Skeletal muscle tissue (tissue), 4 donors: ENCODE results near the gene SRXN1. TPM values are rescaled to one million over a fixed set of nuclear protein-coding genes. Genes with fewer than 3 reads are reported as not detected.
"Not testable (repeated sequence)": the region's sequence is repeated elsewhere in the genome, so short reads cannot be mapped to it uniquely, and the experiment has no call there.

Experiments used
- H3K27ac ChIP-seq: one replicate; pipeline ENCODE4 v1.7.0; 2013; ENCODE audit warnings: mild to moderate bottlenecking, low read depth, low read length, inconsistent platforms
- H3K27me3 ChIP-seq, 3 donors: one replicate each; pipeline ENCODE4 v1.7.0; 2013; ENCODE audit warnings: low read length in 3 of 3; ENCODE audit not compliant: control insufficient read depth in 3 of 3, insufficient read depth in 3 of 3
- H3K36me3 ChIP-seq, 3 donors: one replicate each; pipeline ENCODE4 v1.7.0; 2013; ENCODE audit warnings: low read length in 3 of 3; ENCODE audit not compliant: control insufficient read depth in 3 of 3, insufficient read depth in 3 of 3
- H3K4me1 ChIP-seq, 3 donors: one replicate each; pipeline ENCODE4 v1.7.0; 2013; ENCODE audit warnings: low read length in 3 of 3, mild to moderate bottlenecking in 3 of 3; ENCODE audit not compliant: control insufficient read depth in 3 of 3, insufficient read depth in 3 of 3
- H3K4me3 ChIP-seq, 3 donors: one replicate each; pipeline ENCODE4 v1.7.0; 2013; ENCODE audit warnings: low read length in 3 of 3
- H3K9ac ChIP-seq, 3 donors: one replicate each; pipeline ENCODE4 v1.7.0; 2013; ENCODE audit warnings: low read length in 3 of 3, mild to moderate bottlenecking in 3 of 3, moderate library complexity in 2 of 3, low read depth in 1 of 3
- H3K9me3 ChIP-seq, 3 donors: one replicate each; pipeline ENCODE4 v1.7.0; 2013; ENCODE audit warnings: low read length in 3 of 3; ENCODE audit not compliant: control insufficient read depth in 3 of 3
- total RNA-seq: library from RNA; depleted of rRNA; stranded (reverse); fragments of >200 nt; gene quantifications from one replicate; pipeline ENCODE4 v1.2.3, GENCODE V29; 2014
- donor health status: Osteomylitis.

Gene SRXN1
- total RNA-seq, 1 donor from 2014 or later = 11.0 TPM

DNA sequence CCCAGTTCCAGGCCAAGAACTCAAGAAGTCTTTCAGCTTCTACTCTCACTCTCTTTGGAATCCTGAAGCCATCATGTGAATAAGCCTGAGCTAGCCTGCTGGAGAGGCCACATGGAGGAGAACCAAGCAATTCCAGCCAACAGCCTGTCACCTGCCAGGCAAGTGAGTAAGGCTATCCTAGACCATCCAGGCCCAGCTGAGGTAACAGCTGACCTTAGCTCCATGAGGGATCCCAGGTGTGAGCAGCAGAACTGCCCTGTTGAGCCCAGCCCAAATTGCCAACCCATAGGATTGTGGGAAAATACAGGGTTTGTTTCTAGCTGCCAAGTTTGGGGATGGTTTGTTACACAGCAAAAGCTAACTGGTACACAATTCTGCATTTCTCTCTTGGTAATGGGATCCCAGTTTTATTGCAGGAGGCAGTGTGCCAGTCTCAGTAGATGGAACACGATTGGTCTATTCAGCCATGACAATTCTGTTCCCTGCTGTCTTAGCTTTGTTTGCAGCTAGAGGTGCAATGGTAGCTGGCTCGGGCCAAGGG, 5.5 kb downstream of the SRXN1 start:
- Histone ChIP-seq H3K9ac (no peak overlapping the region), H3K36me3 (peaks cover 33 to 40% (median 35%) of the 10 kb centered on the region in 3 donors), H3K27me3 (peaks cover 0 to 15% (median 9%) of the 10 kb centered on the region in 3 donors), H3K4me3 (no peak overlapping the region), H3K27ac (no peak overlapping the region), H3K4me1 (peaks cover 16 to 32% (median 27%) of the 10 kb centered on the region in 3 donors), H3K9me3 (peaks cover 0 to 4% (median 0%) of the 10 kb centered on the region in 3 donors)

DNA sequence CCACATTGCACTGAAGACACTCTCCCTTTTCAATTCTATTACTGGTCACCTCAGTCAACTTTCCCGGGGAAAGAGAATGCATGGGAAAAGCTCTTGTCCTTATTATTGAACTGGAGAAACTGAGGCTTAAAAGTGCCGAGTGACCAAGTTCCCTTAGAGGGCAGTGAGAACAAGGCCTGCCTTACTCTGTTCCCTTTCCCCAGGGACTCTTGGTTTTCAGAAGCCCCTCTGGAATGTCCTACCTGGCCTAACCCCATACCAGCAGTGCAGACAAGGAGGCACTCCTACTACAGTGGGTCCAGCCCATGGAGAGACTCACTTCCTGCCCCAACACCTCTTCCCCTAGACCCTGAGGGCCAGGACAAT, 6.1 kb downstream of the SRXN1 start:
- peaks cover 10 to 26% (median 20%) of the 10 kb centered on the region in 3 donors for H3K4me1 ChIP-seq
- H3K9ac ChIP-seq = no peak overlapping the region
- H3K9me3 ChIP-seq = peaks cover 0 to 4% (median 0%) of the 10 kb centered on the region in 3 donors
- H3K27ac ChIP-seq = no peak overlapping the region
- H3K4me3 ChIP-seq = no peak overlapping the region
- peaks cover 33 to 40% (median 35%) of the 10 kb centered on the region in 3 donors for H3K36me3 ChIP-seq
- H3K27me3 ChIP-seq = peaks cover 0 to 15% (median 11%) of the 10 kb centered on the region in 3 donors

GRCh38 chr20:646107-646867, 6.7 kb downstream of the SRXN1 start:
- Histone ChIP-seq H3K9ac (peak overlapping the region in 1 of 3 donors; percentile 33), H3K27me3 (peaks cover 0 to 15% (median 11%) of the 10 kb centered on the region in 3 donors), H3K27ac (no peak overlapping the region), H3K36me3 (peaks cover 33 to 40% (median 35%) of the 10 kb centered on the region in 3 donors), H3K4me3 (no peak overlapping the region), H3K4me1 (peaks cover 8 to 23% (median 17%) of the 10 kb centered on the region in 3 donors), H3K9me3 (peaks cover 0 to 4% (median 0%) of the 10 kb centered on the region in 3 donors)

DNA sequence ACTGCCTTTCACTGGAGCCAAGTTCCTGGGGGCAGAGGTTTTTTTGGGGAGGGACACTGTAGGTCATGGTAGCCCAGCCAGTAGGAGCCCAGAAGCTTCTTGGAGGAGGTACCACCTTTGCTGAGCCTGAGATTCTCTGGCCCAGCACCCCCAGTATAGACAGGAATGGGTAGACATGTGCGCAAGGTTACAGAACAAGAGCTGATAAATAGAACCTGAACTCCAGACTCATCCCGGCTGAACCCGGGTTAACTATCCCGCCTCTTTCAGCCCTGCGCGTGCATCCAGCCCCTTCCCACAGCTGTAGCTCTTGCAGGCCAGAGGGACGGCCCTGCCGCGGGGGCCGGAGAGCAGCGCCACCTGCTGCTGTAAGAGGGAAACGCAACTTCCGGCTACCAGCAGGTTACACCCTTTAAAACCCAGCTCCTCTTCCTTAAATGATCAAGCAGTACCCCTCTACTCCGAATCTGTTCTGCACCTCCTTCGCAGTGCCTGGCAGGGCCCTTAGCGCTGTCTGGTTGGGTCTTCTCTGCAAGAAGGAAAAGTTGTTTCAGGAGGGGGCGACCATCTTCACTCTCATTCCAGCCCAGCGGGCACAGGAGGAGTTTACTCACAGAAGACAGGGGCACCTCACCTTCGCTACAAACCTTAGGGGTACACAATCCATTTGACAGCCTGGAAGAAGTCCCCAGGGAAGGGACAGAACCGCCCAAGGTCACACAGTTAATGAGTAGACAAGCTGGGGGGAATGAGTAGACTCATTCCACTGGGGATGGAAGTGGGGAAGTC, 7.5 kb downstream of the SRXN1 start:
- H3K27ac ChIP-seq = no peak overlapping the region
- peaks cover 0 to 15% (median 11%) of the 10 kb centered on the region in 3 donors for H3K27me3 ChIP-seq
- H3K4me3 ChIP-seq = peak overlapping the region in 1 of 3 donors; percentile 13
- peaks cover 0 to 4% (median 0%) of the 10 kb centered on the region in 3 donors for H3K9me3 ChIP-seq
- H3K4me1 ChIP-seq = peaks cover 5 to 20% (median 11%) of the 10 kb centered on the region in 3 donors
- H3K9ac ChIP-seq = peak overlapping the region in 1 of 3 donors; percentile 33
- H3K36me3 ChIP-seq = peaks cover 29 to 34% (median 30%) of the 10 kb centered on the region in 3 donors

DNA sequence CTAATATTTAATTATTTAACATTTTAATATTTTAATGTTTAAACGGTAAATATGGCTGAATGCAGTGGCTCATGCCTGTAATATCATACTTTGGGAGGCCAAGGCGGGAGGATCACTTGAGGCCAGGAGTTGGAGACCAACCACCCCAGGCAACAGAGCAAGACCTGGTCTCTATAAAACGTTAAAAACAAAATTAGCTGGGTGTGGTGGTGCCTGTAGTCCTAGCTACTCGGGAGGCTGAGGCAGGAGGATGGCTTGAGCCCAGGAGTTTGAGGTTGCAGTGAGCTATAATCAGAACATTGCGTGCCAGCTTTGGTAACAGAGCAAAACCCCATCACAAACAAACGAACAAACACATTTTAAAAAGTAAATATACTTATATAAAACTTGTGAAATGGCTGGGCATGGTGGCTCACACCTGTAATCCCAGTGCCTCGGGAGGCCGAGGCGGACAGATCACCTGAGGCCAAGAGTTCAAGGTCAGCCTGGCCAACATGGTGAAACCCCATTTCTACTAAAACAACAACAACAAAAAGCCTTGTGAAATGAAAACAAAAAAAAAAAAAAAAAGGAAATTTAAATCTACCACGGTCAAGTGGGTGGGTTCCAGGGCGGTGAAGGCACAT, 8.2 kb downstream of the SRXN1 start:
- no peak overlapping the region for H3K4me3 ChIP-seq
- H3K9ac ChIP-seq = peak overlapping the region in 1 of 3 donors; percentile 33
- H3K9me3 ChIP-seq = peaks cover 0 to 4% (median 0%) of the 10 kb centered on the region in 3 donors
- H3K4me1 ChIP-seq = peaks cover 5 to 20% (median 11%) of the 10 kb centered on the region in 3 donors
- H3K27me3 ChIP-seq = peaks cover 0 to 15% (median 11%) of the 10 kb centered on the region in 3 donors
- no peak overlapping the region for H3K27ac ChIP-seq
- H3K36me3 ChIP-seq = peaks cover 24 to 27% (median 24%) of the 10 kb centered on the region in 3 donors

GRCh38 chr20:642398-643174, 10.4 kb downstream of the SRXN1 start:
- Histone ChIP-seq H3K9me3 (peaks cover 0 to 2% (median 0%) of the 10 kb centered on the region in 3 donors), H3K9ac (peak overlapping the region in 1 of 3 donors; percentile 33), H3K4me1 (peaks cover 5 to 20% (median 11%) of the 10 kb centered on the region in 3 donors), H3K36me3 (peaks cover 7 to 9% (median 8%) of the 10 kb centered on the region in 3 donors), H3K27me3 (peaks cover 0 to 15% (median 11%) of the 10 kb centered on the region in 3 donors), H3K4me3 (peak overlapping the region in 1 of 3 donors; percentile 49), H3K27ac (no peak overlapping the region)

- not testable (repeated sequence) for H3K9me3 ChIP-seq, H3K4me3 ChIP-seq, H3K9ac ChIP-seq, H3K36me3 ChIP-seq, H3K27ac ChIP-seq
- H3K27me3 ChIP-seq = peaks cover 0 to 15% (median 11%) of the 10 kb centered on the region in 3 donors
- peaks cover 5 to 17% (median 11%) of the 10 kb centered on the region in 3 donors for H3K4me1 ChIP-seq
These were observed 11.0 kb downstream of the SRXN1 start for GRCh38 chr20:642013-642397.

DNA sequence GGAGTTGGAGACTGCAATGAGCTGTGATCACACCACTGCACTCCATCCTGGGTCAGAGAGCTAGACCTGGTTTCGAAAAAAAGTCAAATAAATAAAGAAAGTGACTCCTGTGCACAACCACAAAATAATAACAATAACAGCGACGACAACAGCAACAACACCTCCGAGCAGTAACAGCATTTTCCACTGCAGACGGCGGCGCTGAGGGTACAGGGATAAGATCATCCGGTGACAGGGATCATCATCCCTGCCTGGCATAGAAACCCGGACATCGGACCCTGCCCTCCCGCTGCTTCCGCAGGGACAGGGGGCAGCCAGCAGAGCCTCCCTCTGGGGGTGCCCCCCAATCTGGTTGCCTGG, 11.5 kb downstream of the SRXN1 start:
- Histone ChIP-seq H3K9me3 (no peaks in the 10 kb centered on the region), H3K4me3 (no peak overlapping the region), H3K36me3 (no peaks in the 10 kb centered on the region), H3K27ac (no peak overlapping the region), H3K27me3 (peaks cover 0 to 15% (median 11%) of the 10 kb centered on the region in 3 donors), H3K9ac (no peak overlapping the region), H3K4me1 (peaks cover 5 to 17% (median 11%) of the 10 kb centered on the region in 3 donors)
